ENCODE data around the gene USP48.
A peak's percentile ranks its signal among the peaks of the same experiment; 100 is the strongest.
"Not testable (repeated sequence)": the region's sequence is repeated elsewhere in the genome, so short reads cannot be mapped to it uniquely, and the experiment has no call there.

The USP48 gene

GRCh38 chr1:21774835-21775549, 8.0 kb downstream of the USP48 start:
- DNase-seq (ENCODE audit: low spot score), result no peak

- no peak for DNase-seq (ENCODE audit: low spot score)
Observed at GRCh38 chr1:21773585-21773984, 9.4 kb downstream of the USP48 start.

GRCh38 chr1:21771672-21772071, 11.3 kb downstream of the USP48 start:
- DNase-seq (ENCODE audit: low spot score), result not testable (repeated sequence)

- DNase-seq (ENCODE audit: low spot score), result not testable (repeated sequence)
Observed at GRCh38 chr1:21770602-21771001, 12.3 kb downstream of the USP48 start.

GRCh38 chr1:21770201-21770600, 12.7 kb downstream of the USP48 start:
- DNase-seq (ENCODE audit: low spot score), result no peak

GRCh38 chr1:21767106-21767505, 15.8 kb downstream of the USP48 start:
- DNase-seq (ENCODE audit: low spot score), result not testable (repeated sequence)

- DNase-seq (ENCODE audit: low spot score), result no peak
Observed at GRCh38 chr1:21766210-21766609, 16.7 kb downstream of the USP48 start.

GRCh38 chr1:21764615-21765423, 18.1 kb downstream of the USP48 start:
- peak; percentile 64 for DNase-seq (ENCODE audit: low spot score)

- no peak for DNase-seq (ENCODE audit: low spot score)
Observed at GRCh38 chr1:21763694-21764419, 19.1 kb downstream of the USP48 start.

GRCh38 chr1:21763236-21763635, 19.7 kb downstream of the USP48 start:
- DNase-seq (ENCODE audit: low spot score), result no peak

GRCh38 chr1:21762022-21762404, 20.9 kb downstream of the USP48 start:
- no peak for DNase-seq (ENCODE audit: low spot score)

- no peak for DNase-seq (ENCODE audit: low spot score)
Observed at GRCh38 chr1:21761052-21761451, 21.9 kb downstream of the USP48 start.

- DNase-seq (ENCODE audit: low spot score), result no peak
Observed at GRCh38 chr1:21759818-21760217, 23.1 kb downstream of the USP48 start.

GRCh38 chr1:21759182-21759581, 23.8 kb downstream of the USP48 start:
- DNase-seq (ENCODE audit: low spot score), result no peak

- no peak for DNase-seq (ENCODE audit: low spot score)
Observed at GRCh38 chr1:21758614-21759013, 24.3 kb downstream of the USP48 start.

- no peak for DNase-seq (ENCODE audit: low spot score)
Observed at GRCh38 chr1:21756393-21757089, 26.4 kb downstream of the USP48 start.

- no peak for DNase-seq (ENCODE audit: low spot score)
Observed at GRCh38 chr1:21755067-21755466, 27.9 kb downstream of the USP48 start.

GRCh38 chr1:21754583-21754982, 28.4 kb downstream of the USP48 start:
- DNase-seq (ENCODE audit: low spot score), result no peak

GRCh38 chr1:21752186-21752585, 30.8 kb downstream of the USP48 start:
- DNase-seq (ENCODE audit: low spot score), result no peak

GRCh38 chr1:21751281-21751680, 31.7 kb downstream of the USP48 start:
- no peak for DNase-seq (ENCODE audit: low spot score)

GRCh38 chr1:21750841-21751240, 32.1 kb downstream of the USP48 start:
- DNase-seq (ENCODE audit: low spot score), result no peak

GRCh38 chr1:21749859-21750468, 33.0 kb downstream of the USP48 start:
- no peak for DNase-seq (ENCODE audit: low spot score)
